Breast epithelium (tissue), 3 donors: ENCODE results near the gene BDKRB1.

ENCODE experiments used
- CTCF ChIP-seq, 3 donors: fragments of 450-650 bp; IDR thresholded peaks; one replicate each; pipeline ENCODE4 v1.5.1; 2016 to 2017; ENCODE audit warnings: antibody characterized with exemption in 3 of 3, mild to moderate bottlenecking in 3 of 3, moderate library complexity in 3 of 3
- POLR2A ChIP-seq: fragments of 450-650 bp; IDR thresholded peaks from one replicate; pipeline ENCODE4 v1.6.1; 2016; ENCODE audit warnings: antibody characterized with exemption, mild to moderate bottlenecking, moderate library complexity

DNA sequence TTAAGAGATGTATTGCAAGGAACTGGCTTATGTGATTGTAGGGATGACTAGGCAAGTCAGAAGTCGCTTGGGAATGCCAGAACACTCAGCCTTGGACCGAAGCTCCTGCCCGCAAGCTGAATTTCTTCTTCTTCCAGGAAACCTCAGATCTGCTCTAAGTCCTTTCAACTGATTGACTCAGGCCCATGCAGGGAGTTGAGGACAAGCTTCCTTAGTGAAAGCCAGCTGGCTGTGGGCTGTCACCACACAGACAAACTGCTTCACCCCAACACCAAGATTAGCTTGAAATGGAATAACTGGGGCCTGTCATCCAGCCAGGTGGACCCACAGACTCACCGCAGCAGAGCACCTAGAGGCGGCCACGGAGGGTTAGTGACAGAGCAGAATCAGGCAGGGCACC, 26.7 kb upstream of the BDKRB1 start:
- TF ChIP-seq POLR2A (no peak), CTCF (IDR thresholded peaks at IDR 0.05) (no peak)
